ENCODE results near the gene PCIF1. TPM values are rescaled to one million over a fixed set of nuclear protein-coding genes. Genes with fewer than 3 reads are reported as not detected.

Gene PCIF1
- total RNA-seq, 1 experiment from 2014 or later: 26.8 TPM

DNA sequence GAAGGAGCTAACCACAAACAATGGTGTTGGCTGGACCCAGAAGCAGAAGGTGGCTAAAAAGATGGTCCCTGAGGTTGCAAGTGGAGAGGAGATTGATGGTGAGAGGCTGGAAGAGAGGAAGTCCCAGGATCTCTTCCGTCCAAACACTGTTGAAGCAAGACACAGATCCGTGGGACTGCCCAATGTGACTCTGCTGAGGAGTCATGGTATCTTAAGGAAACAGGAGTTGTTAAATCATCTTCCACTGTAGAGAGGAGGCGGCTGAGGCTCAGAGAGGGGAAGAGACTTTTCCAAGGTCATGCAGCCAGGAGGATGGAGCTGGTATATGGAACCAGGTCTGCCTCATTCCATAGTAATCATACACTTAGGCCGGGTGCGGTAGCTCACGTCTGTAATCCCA, 41.6 kb downstream of the PCIF1 start:
- H4K5ac ChIP-seq (ENCODE audit: insufficient read length, low read depth, low read length): no peak overlapping the region
- H2BK120ac ChIP-seq (ENCODE audit: low read depth, low read length, poor library complexity, severe bottlenecking): no peak overlapping the region
- no peak overlapping the region for H2BK15ac ChIP-seq (ENCODE audit: low read depth, low read length)
- H3K79me2 ChIP-seq (ENCODE audit: insufficient read depth, low read length): no peaks in the 10 kb centered on the region
- H2BK20ac ChIP-seq (ENCODE audit: low read depth, low read length, poor library complexity, severe bottlenecking): no peak overlapping the region
- no peak overlapping the region for H3K27ac ChIP-seq (ENCODE audit: insufficient read length, low read depth, low read length)
- H4K20me1 ChIP-seq (ENCODE audit: control insufficient read depth, insufficient read depth, insufficient read length): no peaks in the 10 kb centered on the region
- no peak overlapping the region for H3T11ph ChIP-seq (ENCODE audit: low read length)
- H2BK12ac ChIP-seq (ENCODE audit: insufficient read length, low read depth, low read length): no peak overlapping the region
- no peak overlapping the region for H3K56ac ChIP-seq (ENCODE audit: insufficient read length, low read depth, low read length)
- Mint-ChIP-seq H3K36me3 (ENCODE audit: insufficient read depth in 1 of 3, low read depth in 3 of 3) (no peaks in the 10 kb centered on the region), H3K4me1 (peaks cover 7 to 10% of the 10 kb centered on the region in 2 experiments), H3K9me3 (no peaks in the 10 kb centered on the region; a peak in 1 of 5 replicates), H3K27ac (no peak overlapping the region), H3K4me3 (no peak overlapping the region), H3K27me3 (ENCODE audit: low read depth) (no peaks in the 10 kb centered on the region; the same call in none of the 2 replicates)
- no peaks in the 10 kb centered on the region for H3K27me3 ChIP-seq (ENCODE audit: insufficient read depth, low read length)
- no peak overlapping the region for H3K14ac ChIP-seq (ENCODE audit: insufficient read depth, low read length)
- no peak overlapping the region for H4K91ac ChIP-seq (ENCODE audit: insufficient read length, low read depth, low read length)
- no peak for DNase-seq
- H3K23me2 ChIP-seq (ENCODE audit: insufficient read length, low read depth, low read length, poor library complexity, severe bottlenecking): peaks cover 4% of the 10 kb centered on the region
- H3K23ac ChIP-seq (ENCODE audit: insufficient read length, low read depth, low read length): no peak overlapping the region
- no peak overlapping the region for H3K4me2 ChIP-seq (ENCODE audit: insufficient read depth, insufficient read length, low read length)
- H3K9me3 ChIP-seq (ENCODE audit: control insufficient read depth, low read depth, low read length): no peaks in the 10 kb centered on the region
- no peak overlapping the region for H3K4ac ChIP-seq (ENCODE audit: low read depth, low read length)
- no peaks in the 10 kb centered on the region for H3K79me1 ChIP-seq (ENCODE audit: insufficient read depth, low read depth, low read length, poor library complexity, severe bottlenecking)
- no peak overlapping the region for H2AK5ac ChIP-seq (ENCODE audit: insufficient read length, low read length)
- no peaks in the 10 kb centered on the region for H3K4me1 ChIP-seq (ENCODE audit: insufficient read depth, low read length)
- H2AFZ ChIP-seq (ENCODE audit: low read length): no peak overlapping the region
- no peak overlapping the region for H4K8ac ChIP-seq (replicated peaks; ENCODE audit: insufficient read length, low read depth, low read length)
- WGBS (ENCODE audit: extremely low coverage, insufficient read length, low lambda C conversion rate): no CpG with 5 or more reads among the region's 6 CpGs
- H3K9ac ChIP-seq (ENCODE audit: extremely low read depth, insufficient read length, low read length): no peak overlapping the region
- TF ChIP-seq, protein P1, sequence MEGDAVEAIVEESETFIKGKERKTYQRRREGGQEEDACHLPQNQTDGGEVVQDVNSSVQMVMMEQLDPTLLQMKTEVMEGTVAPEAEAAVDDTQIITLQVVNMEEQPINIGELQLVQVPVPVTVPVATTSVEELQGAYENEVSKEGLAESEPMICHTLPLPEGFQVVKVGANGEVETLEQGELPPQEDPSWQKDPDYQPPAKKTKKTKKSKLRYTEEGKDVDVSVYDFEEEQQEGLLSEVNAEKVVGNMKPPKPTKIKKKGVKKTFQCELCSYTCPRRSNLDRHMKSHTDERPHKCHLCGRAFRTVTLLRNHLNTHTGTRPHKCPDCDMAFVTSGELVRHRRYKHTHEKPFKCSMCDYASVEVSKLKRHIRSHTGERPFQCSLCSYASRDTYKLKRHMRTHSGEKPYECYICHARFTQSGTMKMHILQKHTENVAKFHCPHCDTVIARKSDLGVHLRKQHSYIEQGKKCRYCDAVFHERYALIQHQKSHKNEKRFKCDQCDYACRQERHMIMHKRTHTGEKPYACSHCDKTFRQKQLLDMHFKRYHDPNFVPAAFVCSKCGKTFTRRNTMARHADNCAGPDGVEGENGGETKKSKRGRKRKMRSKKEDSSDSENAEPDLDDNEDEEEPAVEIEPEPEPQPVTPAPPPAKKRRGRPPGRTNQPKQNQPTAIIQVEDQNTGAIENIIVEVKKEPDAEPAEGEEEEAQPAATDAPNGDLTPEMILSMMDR (conservative IDR thresholded peaks at IDR 0.05): no peak
- no peak overlapping the region for H2BK5ac ChIP-seq (ENCODE audit: insufficient read length, low read length)
- H3K18ac ChIP-seq (ENCODE audit: insufficient read length, low read depth, low read length): no peak overlapping the region
